NCI-H2227 (cell line): ENCODE measurements around the gene FBXO36.
"Not testable (repeated sequence)": the region's sequence is repeated elsewhere in the genome, so short reads cannot be mapped to it uniquely, and the experiment has no call there.

Experiments
- DNase-seq: peaks from one replicate; lab custom pipeline; 2025; ENCODE audit not compliant: unreplicated experiment; lab: John Stamatoyannopoulos, UW

The FBXO36 gene

DNA sequence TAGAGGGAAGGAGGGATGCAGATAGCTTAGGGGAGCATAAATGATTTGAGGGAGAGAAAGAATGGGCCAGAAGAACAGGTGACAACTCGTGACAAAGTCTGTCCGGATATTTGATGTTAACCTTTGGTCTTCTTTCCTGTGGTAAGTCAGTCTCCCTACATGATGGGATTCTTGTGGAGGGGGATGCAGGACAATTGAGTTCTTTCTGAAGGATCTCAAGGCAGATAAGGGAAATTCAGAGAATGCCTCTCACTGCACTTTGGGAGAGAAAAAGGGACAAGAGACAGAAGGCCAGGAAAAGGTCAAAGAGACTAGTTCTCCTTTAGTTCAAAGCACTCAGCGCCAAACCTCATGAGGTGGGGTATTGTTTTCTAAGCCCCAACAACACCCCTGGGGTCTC is 34.2 kb downstream of the FBXO36 start:
- no peak for DNase-seq

DNA sequence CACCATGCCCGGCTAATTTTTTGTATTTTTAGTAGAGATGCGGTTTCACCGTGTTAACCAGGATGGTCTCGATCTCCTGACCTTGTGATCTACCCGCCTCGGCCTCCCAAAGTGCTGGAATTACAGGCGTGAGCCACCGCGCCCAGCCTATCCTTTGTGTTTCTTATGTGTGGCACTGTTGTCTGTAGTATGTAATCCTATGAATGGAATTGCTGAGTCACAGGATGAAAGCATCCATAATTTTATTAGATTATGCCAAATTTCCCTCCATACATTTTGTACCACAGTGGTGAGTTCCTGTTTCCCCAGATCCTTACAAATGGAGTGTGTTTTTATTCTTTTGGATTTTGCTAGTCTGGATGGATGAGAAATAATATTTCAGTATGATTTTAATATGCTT is 41.3 kb downstream of the FBXO36 start:
- not testable (repeated sequence) for DNase-seq

DNA sequence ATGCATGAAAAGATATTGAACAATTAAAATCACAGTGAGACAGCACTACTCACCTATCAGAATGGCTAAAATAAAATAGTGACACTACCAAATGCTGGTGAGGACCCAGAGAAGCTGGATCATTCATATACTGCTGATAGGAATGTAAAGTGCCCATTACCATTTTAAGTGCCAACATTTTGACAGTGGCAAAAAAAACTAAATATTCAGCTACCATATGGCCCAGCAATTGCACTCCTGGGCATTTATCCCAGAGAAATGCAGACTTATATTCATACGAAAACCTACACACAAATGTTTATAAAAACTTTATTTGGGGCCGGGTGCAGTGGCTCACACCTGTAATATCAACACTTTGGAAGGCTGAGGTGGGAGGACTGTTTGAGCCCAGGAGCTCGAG is 47.6 kb downstream of the FBXO36 start:
- no peak for DNase-seq

DNA sequence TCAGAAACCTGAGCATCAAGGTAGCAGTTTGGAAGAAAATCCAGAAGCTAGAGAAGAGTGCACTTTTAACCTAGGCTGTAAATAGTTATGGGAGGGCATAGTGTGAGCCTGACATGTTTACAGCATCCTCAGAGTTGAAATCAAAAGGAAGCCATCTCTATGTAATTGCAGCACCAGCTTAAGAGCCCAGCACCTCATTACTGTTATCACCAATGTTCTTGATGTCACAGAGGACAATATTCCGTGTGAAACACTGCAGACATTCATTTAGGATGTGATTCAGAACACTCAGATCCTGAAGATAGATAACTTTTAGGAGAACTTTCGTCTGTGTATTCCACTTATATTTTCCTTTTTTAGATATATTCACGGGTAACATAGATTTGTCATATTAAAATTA is 48.1 kb downstream of the FBXO36 start:
- DNase-seq, result no peak

DNA sequence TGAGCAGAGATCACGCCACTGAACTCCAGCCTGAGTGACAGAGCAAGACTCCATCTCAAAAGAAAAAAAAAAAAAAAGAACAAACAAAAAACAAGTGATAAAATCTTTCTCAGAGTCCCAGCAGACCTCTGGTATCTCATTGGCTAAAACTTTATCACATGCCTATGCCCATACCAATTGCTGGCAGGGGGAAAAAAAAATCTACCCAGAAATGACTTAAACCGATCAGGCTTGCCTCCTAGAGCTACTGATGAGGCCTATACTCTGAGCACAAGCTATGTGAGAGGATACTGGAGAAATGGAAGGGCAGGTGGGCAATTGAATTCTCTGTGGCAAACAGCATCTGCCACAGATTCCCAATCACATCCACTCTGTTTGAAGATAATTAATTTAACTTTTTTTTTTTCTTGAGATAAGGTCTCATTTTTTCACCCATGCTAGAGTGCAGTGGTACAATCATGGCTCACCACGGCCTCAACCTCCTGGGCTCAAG is 49.0 kb downstream of the FBXO36 start:
- no peak for DNase-seq

DNA sequence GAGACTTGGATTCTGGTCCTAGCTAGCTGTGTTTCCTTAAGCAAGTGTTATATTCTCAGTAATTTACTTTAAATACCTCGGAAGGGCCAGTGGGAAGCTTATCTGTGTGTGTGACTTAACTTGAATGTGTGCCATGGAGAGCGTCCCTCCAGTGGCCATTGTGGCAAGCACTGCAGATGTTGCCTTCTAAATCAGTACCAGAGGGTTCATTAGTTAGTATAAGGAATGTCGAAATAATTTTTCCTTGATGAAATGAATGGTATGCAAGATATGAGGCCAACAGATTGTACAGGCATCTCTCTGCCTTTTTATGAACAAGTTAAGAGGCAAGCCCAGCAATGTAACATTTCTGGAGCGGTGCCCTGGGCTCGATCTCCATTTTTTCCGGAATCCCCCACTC is 52.0 kb downstream of the FBXO36 start:
- DNase-seq, result no peak

DNA sequence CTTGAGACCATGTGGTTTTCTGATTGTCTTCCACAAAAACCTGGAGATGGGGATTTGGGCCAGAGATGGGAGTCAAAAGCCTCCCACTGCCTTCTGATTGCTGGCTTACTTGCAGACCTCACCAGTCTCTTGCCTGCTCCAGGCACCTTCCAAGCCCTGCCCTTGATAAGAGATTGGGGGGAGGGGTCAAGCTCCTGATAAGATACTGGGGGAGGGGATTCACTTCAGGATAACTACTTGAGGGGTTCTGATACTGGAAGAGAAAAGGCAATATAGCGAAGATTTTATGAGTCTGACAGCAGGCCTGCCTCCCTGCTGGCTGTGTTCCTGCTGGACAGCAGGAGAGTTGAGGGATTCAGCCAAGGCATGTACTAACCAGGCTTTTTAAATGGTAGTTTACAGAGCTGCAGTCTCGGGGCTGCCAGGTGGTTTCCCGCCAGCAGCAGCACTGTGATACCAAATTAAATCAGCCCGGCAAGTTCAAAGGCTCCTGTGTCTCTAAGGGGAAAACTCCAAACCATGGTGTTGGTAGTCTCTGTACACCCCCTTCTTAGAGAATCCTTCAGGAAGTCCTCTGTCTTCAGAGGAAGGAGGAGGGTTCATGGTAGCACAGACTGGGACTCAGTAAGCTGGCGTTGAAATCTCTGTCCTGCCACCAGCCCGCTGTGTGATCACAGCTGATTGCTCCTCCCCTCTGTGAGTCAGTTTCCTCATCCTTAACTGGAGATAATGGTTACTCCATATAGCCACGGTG is 58.3 kb downstream of the FBXO36 start:
- DNase-seq, result peak; percentile 45

DNA sequence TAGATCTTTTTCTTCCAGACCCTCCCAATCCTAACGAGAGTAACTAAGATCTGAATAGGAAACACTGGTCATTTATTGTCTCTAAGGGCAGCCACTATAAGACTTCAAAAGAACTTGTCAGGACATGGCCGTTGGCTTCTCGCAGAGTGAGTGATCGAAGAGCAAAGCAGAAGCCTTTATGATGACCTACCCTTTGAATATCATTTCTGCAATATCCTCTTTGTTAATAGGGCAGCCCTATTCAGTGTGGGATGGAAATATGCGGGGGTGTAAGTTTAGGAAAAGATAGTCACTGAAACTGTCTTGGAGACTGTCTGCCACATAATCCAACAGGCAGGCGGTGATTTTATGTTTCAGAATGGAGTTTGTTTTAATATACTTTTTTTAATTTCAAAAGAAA is 70.9 kb downstream of the FBXO36 start:
- DNase-seq, result no peak

DNA sequence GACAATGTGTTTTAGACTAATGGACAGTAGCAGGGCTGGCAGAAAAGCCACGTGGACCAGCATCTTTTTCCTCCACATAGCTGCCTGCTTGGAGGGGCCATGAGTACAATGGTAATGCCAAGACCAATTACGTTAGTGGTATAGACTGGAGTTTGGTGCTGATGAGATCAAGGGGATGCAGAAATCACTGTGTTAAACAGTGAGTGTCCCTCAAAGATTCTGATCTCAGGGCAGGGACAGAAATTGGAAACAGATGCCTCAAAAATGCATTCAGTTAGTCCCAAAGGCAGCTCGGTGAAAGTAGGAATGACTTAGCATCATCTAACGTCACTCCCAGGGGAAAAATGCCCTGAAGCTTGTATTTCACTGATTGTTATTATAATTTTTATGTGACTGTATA is 74.0 kb downstream of the FBXO36 start:
- DNase-seq, result no peak

DNA sequence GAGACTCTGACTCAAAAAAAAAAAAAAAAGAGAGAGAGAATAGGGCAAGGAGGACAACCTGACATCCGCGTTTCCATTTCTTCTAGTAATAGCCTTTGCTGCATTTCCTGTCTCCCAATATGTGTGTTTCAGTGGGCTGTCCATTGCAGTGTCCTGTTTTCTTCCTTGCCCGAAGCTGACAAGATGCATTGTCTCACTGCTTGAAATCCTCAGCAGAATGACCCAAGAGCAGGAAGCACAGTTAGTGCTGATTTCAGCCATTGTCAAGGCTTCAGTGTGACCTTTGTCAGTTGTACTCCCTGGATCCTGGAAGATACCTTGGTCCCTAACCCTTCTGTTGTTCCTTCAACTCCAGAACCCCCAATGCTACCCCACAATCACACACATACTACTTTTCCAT is 75.3 kb downstream of the FBXO36 start:
- DNase-seq, result no peak

DNA sequence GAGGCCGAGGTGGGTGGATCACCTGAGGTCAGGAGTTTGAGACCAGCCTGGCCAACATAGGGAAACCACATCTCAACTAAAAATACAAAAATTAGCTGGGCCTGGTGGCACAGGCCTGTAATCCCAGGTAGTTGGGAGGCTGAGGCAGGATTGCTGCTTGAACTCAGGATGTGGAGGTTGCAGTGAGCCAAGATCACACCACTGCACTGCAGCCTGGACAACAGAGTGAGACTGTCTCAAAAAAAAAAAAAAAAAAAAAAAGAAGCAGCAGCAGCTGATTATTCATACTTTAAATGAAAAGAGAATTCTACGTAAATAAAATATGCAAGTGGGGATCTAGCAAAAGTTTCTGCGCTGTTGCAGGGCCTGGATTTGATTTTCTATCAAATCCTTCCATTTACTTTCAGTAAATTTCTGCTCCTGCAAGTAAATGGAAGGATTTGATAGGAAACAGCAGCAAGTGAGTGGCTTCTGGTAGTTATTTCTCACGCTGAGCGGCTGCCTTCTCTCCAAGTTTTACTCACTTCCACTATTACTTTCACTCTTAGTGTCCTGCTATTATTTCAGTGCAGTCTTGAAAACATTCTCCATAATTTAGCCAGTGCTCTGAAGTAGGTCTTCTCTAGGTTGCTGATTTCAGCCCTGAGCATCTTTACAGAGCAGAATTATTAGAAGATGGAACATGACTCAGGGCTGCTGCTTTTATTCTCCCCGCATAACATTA is 78.0 kb downstream of the FBXO36 start:
- no peak for DNase-seq

DNA sequence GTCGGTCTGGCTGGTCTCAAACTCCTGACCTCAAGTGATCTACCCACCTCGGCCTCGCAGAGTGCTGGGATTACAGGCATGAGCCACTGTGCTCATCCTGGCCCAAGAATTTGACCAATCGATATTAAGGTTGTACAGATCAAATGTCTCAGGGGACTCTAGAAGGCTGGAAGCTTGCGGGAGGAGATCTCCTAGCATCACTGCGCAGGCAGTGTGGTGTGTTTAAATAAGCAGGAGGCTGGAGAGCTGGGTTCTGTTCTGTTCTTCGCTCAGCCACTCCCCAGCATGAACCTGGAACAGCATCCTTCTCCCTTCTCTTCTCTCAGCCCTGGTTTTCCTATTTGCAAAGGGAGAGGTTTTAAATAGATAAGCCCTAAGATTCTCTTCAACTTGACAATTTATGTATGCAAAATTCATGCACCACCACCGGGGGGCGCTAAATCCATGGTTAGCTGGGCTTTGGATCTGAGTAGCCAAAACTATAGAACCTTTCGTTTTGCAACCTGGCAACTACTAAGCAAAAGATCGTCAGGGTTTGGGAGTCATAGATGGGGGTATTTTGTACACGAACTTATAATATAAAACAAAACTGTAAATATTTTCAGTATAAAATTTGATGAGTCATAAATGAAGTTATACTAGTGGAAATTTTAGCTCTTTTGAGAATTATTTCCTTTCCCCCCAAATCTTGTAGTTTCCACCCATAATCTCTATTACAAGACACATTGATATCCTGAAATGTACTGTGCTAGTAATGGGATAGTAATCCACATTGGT is 85.8 kb downstream of the FBXO36 start:
- DNase-seq, result peak; percentile 62

DNA sequence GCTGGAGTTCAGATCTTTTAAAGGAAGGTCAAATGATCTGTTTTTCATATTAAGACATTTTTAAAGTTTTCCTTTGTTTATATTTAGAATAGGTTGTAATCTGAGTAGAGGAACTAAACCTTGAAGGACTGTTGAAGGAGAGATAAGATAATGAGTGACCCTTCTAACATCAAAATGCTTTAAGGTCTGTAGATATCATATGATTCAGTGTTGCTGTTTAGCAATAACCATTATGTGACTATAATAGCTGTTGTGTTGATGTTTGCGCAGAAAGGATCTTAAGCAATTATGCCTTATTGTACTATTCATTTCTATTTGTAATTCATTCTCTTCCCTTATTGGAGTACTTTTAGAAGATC is 86.4 kb downstream of the FBXO36 start:
- no peak for DNase-seq

DNA sequence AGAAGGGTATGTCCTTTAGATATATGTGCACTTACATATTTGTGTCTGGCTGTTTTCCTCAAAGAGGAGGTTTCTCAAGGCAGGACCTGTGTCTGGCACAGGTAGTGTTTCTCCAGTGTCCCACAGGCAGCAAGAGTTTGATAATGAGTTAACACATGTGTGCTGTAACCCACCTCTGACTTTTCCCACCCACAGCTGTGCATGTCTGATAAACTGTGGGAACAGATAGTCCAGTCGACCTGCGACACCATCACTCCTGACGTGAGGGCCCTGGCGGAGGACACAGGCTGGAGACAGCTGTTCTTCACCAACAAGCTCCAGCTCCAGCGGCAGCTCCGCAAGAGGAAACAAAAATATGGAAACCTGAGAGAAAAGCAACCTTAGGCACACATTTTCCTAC is 88.2 kb downstream of the FBXO36 start:
- DNase-seq, result no peak

DNA sequence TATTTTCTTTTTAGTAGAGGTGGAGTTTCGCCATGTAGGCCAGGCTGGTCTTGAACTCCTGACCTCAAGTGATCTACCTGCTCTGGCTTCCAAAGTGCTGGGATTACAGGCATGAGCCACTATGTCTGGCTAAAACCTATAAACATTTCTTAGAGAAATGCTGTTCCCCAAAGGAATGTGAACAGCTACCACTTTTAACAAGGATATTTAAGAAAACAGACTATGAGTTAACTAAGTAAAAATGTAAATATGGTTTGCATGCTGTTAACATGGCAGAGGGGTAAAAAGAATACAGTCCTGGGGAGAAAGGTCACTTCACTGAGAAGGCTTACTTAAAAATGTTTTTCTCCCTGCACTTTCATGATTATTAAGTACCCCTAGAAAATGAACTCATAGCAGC is 89.3 kb downstream of the FBXO36 start:
- no peak for DNase-seq

DNA sequence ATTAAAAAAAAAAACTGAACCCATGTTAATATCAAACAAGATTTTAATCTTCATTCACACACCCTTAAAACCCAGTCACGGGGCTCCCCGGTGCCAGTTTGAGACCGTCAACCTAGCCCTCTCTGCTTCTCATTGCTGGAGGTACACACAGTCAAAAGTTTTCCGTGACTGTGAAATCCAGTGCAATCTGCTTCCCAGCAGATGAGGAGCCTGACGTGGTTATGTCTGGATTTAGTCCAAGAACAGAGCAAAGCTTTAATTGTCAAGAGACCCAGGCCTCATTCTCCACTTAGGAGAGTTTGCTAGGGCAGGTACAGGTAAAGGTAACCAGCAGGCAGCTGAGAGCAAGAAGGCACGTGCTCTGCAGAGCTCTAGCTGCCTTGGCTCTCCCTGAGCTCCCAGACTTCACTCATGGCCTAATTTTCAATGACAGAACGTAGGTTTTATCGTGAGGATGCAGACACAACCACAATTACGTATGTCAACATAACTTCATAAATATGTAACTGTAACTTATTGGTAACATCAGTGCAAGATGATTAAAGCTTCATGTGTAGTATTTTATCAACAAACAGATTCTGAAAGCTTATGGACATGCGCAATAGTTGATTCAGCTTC is 90.1 kb downstream of the FBXO36 start:
- DNase-seq, result no peak

DNA sequence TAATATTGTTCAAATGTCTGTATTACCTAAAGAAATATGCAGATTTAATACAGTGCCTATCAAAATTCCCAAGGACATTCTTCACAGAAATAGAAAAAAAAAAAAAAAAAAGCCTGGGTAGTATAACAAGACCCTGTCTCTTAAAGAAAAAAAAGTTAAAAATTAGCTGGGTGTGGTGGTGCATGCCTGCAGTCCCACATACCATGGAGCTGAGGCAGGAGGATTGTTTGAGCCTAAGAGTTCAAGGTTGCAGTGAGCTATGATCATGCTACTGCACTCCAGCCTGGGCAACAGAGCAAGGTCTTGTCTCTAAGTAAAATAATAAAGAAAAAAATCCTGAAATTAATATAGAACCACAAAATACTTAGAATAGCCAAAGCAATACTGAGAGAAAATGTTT is 94.5 kb downstream of the FBXO36 start:
- no peak for DNase-seq

DNA sequence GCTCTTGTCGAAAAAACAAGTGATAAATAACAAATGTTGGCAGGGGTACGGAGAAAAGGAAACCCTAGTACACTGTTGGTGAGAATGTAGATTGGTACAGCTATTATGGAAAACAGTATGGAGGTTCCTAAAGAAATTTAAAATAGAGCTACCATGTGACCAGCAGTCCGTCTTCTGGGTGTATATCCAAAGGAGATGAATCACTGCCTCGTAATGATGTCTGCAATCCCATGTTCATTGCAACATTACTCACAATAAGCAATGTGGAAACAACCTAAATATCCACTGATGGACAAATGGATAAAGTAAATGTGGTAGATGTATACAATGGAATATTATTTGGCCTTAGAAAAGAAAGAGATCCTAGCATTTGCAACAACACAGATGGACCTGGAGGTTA is 95.8 kb downstream of the FBXO36 start:
- DNase-seq, result no peak

DNA sequence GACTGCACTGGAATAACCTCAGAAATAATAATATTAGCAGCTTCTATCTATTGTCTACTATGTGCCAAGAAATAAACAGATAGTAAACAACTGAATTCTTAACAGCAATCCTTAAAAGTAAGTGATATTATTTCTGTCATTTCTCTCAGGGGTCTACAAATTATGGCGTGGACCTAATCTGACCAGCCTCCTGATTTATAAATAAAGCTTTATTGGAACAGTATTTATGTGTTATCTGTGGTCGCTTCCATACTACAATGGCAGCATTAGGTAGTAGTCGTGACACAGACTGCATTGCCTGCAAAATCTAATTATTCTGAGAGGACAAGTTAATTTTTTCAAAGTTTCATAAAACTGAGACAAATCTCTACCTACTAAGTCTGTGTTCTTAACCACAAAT is 97.4 kb downstream of the FBXO36 start:
- DNase-seq, result no peak

DNA sequence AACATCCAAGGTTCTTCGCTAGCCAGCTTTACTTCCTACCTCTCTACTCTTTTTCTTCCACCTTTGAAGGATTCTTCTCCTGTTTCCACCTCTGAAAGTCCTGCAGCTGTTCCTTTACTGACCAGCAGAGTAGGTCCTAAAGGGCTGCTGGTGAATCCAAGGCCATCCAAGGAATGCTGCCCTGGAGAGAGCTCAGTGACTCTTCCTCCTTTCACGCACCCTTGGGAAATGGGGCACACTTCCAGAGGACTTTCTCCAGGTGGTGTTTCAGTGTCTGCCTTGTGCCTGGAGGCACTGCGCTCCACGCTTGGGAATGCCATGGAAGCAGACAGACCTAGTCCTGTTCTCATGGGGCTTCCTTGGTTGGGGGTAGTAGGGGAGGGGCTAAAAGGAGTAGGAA is 101.0 kb downstream of the FBXO36 start:
- DNase-seq, result no peak

DNA sequence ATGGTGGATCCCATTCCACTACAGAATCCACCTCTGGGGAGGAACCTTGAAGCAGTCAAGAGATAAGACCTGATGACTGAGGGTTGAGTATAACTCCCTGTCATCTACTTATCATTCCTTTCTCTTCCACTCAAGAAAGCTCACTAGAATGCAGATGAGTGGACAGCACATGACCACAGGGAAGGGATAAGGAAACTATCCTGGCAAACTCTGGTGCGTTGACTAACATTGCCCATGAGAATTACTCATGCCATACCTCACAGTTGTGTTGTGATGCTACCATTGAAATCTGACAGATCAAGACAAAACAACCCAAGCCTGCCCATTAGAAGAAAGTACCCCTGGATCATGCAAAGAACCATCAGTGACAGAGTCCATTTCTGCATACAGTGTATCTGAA is 119.9 kb downstream of the FBXO36 start:
- no peak for DNase-seq

DNA sequence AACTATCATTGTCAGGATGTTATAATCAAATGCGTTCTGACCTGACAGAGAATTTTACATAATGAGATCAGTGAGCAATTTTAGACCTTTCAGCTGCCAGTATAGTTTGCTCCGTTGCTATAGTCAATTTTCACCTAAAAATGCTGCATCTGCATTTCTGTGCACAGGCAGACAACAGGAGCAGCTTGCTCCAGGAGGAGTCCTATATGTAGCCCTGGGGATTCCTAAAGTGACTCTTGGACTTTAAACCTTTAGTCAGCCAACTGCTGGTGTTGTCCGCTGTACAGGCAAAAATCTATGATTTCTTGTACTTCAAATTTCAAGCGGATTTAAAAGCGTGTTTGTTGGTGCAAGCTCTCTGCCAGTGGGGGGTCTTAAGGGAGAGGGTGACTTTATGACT is 120.7 kb downstream of the FBXO36 start:
- DNase-seq, result no peak
